ENCODE results near the gene IGFLR1. TPM values are rescaled to one million over a fixed set of nuclear protein-coding genes. Genes with fewer than 3 reads are reported as not detected.
"Not testable (repeated sequence)": the region's sequence is repeated elsewhere in the genome, so short reads cannot be mapped to it uniquely, and the experiment has no call there.

IGFLR1 gene
- total RNA-seq, 1 donor from 2014 or later: 1.9 TPM

- no peak for DNase-seq (ENCODE audit: low read depth)
- Histone ChIP-seq H3K36me3 (ENCODE audit: control insufficient read depth, insufficient read depth, low read length) (peaks cover 8% of the 10 kb centered on the region), H3K4me3 (ENCODE audit: low read depth, low read length) (no peak overlapping the region), H3K27me3 (ENCODE audit: control insufficient read depth, insufficient read depth, low read length) (no peaks in the 10 kb centered on the region)
- TF ChIP-seq CTCF (IDR thresholded peaks at IDR 0.05; ENCODE audit: insufficient read depth, low read length, poor library complexity, severe bottlenecking): no peak
These were observed 17.7 kb downstream of the IGFLR1 start for GRCh38 chr19:35724560-35724959.

DNA sequence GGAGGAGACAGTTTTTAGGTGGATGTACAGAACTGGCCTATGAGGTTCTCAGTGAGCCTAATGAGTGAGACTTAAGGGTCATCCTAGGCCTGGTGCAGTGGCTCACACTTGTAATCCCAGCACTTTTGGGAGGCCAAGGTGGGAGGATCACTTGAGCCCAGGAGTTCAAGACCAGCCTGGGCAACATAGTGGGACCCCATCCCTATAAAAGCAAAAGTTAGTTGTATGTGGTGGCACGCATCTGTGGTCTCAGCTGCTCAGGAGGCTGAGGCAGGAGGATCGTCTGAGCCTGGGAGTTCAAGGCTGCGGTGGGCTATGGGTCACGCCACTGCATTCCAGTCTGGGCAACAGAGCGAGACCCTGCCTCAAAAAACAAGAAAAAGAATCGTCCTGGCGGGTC is 18.1 kb downstream of the IGFLR1 start:
- H3K36me3 ChIP-seq (ENCODE audit: control insufficient read depth, insufficient read depth, low read length); DNase-seq (ENCODE audit: low read depth); H3K4me3 ChIP-seq (ENCODE audit: low read depth, low read length); H3K27me3 ChIP-seq (ENCODE audit: control insufficient read depth, insufficient read depth, low read length): not testable (repeated sequence)

DNA sequence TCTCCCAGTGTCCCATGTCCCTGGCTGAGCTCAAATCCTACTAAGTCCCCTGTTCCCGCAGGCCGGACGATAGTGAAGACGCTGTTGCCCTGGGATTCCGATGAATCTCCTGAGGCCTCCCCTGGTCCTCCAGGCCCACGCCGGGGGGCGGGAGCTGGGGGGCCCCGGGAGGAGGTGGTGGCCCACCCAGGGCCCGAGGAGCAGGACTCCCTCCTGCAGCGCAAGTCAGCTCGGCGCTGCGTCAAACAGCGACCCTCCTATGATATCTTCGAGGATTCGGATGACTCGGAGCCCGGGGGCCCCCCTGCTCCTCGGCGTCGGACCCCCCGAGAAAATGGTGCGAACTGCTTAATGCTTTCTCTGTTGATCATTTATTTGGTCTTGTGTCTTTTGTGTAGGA is 18.6 kb downstream of the IGFLR1 start:
- no peaks in the 10 kb centered on the region for H3K27me3 ChIP-seq (ENCODE audit: control insufficient read depth, insufficient read depth, low read length)

GRCh38 chr19:35722897-35723296 is 19.4 kb downstream of the IGFLR1 start:
- H3K4me3 ChIP-seq (ENCODE audit: low read depth, low read length): no peak overlapping the region
- no peaks in the 10 kb centered on the region for H3K27me3 ChIP-seq (ENCODE audit: control insufficient read depth, insufficient read depth, low read length)
- H3K36me3 ChIP-seq (ENCODE audit: control insufficient read depth, insufficient read depth, low read length): peaks cover 8% of the 10 kb centered on the region
- TF ChIP-seq CTCF (IDR thresholded peaks at IDR 0.05; ENCODE audit: insufficient read depth, low read length, poor library complexity, severe bottlenecking): no peak
- DNase-seq (ENCODE audit: low read depth): no peak

More for the DNA sequence above, 18.6 kb downstream of the IGFLR1 start:
- Histone ChIP-seq H3K36me3 (ENCODE audit: control insufficient read depth, insufficient read depth, low read length) (peaks cover 8% of the 10 kb centered on the region), H3K4me3 (ENCODE audit: low read depth, low read length) (no peak overlapping the region)
- no peak for TF ChIP-seq CTCF (IDR thresholded peaks at IDR 0.05; ENCODE audit: insufficient read depth, low read length, poor library complexity, severe bottlenecking)
- no peak for DNase-seq (ENCODE audit: low read depth)

GRCh38 chr19:35722461-35722860 is 19.8 kb downstream of the IGFLR1 start:
- no peaks in the 10 kb centered on the region for H3K27me3 ChIP-seq (ENCODE audit: control insufficient read depth, insufficient read depth, low read length)
- H3K4me3 ChIP-seq (ENCODE audit: low read depth, low read length): no peak overlapping the region
- DNase-seq (ENCODE audit: low read depth): no peak
- TF ChIP-seq CTCF (IDR thresholded peaks at IDR 0.05; ENCODE audit: insufficient read depth, low read length, poor library complexity, severe bottlenecking): no peak
- H3K36me3 ChIP-seq (ENCODE audit: control insufficient read depth, insufficient read depth, low read length): peaks cover 8% of the 10 kb centered on the region

GRCh38 chr19:35721374-35721773 is 20.9 kb downstream of the IGFLR1 start:
- DNase-seq (ENCODE audit: low read depth): no peak
- Histone ChIP-seq H3K36me3 (ENCODE audit: control insufficient read depth, insufficient read depth, low read length) (peaks cover 6% of the 10 kb centered on the region), H3K27me3 (ENCODE audit: control insufficient read depth, insufficient read depth, low read length) (no peaks in the 10 kb centered on the region), H3K4me3 (ENCODE audit: low read depth, low read length) (no peak overlapping the region)
- TF ChIP-seq CTCF (IDR thresholded peaks at IDR 0.05; ENCODE audit: insufficient read depth, low read length, poor library complexity, severe bottlenecking): no peak

Data from kidney epithelial cell (primary cell).